Glomerular endothelial cell (primary cell): ENCODE measurements around the gene FSTL4. TPM values are rescaled to one million over a fixed set of nuclear protein-coding genes. Genes with fewer than 3 reads are reported as not detected.

Source experiments
- DNase-seq: peaks from one replicate; pipeline ENCODE4 v3.0.0-alpha.2; 2011; ENCODE audit warnings: low read depth, low spot score; ENCODE audit errors: extremely low read depth
- total RNA-seq: library from RNA; depleted of rRNA; stranded (reverse); fragments of >200 nt; gene quantifications from 2 replicates; pipeline ENCODE4 v1.2.3, GENCODE V29; 2015

Gene FSTL4
- total RNA-seq, 1 donor from 2014 or later, result 0.18 TPM

DNA sequence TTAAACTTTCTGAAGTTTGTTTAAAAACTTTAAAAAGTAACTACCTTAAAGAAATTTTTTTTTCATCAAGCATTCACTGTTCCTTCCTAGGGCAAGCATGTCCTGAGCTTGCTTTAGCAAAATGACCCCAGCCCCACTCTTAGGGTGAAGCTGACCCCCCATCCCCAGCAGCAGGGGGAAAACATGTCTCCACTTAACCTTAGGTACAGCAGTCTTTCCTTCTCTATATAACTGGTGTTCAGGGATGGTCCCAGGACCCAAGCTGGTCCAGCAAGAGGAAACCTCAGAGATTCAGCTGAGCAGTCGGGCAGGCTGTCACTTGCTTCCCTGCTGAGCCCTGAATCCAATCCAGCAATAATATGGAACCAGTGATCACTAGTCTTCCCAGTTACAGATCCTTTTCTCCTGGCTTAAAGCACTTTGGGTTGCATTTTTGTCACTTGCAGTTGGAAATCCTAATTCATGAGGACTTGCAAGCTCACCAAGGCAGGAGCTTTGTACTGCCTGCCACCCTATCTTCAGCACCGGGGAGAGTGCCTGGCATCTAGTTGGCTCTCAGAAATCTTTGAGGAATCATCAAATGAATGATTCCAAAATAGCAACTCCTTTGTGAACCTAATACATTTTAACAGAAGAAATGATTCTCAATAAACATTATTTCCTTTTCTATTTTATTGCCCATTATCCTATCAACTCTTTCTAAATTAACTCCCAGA is 91.2 kb downstream of the FSTL4 start:
- DNase-seq, result no peak

DNA sequence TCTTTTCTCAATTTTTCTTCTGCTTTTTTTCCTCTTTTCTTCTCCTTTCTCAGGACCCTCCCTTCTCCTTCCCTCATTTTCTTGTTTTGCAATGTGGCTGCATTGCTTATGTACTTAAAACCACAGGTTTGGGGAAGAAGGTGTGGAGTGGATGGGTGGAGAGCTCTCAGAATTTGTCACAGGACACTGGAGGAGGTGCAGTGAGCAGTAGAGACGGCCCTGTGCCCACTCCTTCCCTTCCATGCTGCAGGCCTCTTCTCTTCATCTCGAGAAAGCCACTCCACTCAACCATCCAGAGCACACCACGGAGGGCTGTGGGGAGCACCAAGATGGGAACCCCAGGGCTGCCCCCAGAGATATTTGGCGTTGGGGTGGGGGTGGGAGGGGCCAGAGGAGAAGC is 92.3 kb downstream of the FSTL4 start:
- no peak for DNase-seq

GRCh38 chr5:133519191-133519590 is 93.2 kb downstream of the FSTL4 start:
- no peak for DNase-seq

DNA sequence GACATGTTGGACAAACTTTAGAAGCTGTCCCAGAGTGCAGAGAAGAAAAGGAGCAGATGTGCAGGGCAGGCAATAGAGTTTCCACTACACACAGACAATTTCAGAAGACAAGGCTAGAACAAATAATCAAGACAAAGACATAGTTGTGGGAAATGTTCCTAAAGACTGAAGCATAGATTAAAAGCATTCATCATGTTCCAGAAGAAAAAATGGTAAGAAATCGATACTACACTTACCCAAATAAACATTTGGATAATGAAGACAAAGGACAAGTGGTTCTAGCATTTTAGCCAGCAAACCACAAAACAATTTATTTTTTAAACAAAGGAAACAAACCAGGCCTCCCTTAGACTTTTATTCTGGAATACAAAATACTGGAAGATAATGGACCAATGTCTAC is 97.9 kb downstream of the FSTL4 start:
- no peak for DNase-seq

GRCh38 chr5:133512896-133513295 is 99.4 kb downstream of the FSTL4 start:
- no peak for DNase-seq

DNA sequence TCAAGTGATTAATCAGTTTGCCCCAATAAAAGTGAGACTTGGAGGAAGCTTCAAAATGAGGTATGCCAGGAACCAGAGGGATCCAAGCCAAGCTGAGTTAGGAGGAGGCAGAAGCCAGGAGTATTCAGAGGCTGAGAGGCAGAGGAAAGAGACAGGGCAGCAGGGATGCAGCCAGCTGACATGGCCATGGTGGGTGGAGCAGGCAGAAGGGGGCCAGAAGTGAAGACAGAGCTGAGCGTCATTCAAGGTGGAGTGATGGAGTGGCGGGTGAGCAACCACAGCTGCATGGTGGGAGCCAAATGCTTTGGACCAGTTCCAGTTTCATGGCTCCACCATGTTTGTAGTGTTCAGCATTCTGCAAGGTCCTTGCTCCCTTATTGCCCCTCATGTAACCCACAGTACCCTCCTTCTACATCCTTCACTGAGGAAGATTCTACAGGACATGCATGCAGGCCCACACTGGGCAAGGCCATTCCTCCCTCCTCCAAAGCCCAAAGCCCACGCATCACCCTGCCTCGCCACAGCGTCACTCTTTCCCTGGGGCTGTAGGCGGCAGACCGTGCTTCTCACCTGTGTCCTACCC is 100.6 kb downstream of the FSTL4 start:
- no peak for DNase-seq

DNA sequence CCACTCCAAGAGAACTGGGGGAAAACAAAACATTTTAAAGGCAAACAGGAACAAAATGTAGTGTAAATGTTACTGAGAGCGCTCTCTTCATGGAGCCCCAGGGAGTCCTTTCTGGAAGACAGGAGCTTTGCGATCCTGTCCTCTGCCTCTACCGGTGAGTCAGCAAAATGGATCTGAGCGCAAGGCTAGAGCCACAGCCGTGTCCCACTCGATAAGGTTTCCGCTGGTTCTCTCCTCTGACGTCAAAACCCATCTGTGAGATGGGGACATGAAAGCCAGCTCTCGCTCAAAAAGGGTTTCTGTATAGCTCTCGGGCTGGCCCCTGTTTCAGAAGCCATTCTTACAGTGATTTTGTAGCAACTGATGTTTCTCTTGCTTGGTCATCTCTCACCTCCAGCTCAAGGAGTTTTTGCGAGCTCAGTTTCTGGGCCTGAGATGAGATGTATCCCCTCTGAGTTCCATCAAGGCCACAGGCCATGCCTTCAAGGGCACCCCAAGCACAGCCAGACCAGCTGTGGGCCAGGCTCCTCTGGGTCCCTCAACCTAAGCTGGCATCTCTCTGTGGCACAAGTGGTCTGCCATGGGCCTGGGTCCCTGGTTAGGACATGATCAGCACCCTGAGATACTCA is 101.6 kb downstream of the FSTL4 start:
- DNase-seq, result no peak

GRCh38 chr5:133509742-133510079 is 102.6 kb downstream of the FSTL4 start:
- no peak for DNase-seq

GRCh38 chr5:133508845-133509741 is 103.2 kb downstream of the FSTL4 start:
- no peak for DNase-seq

- DNase-seq, result no peak
Observed at GRCh38 chr5:133508331-133508730, 104.0 kb downstream of the FSTL4 start.

- no peak for DNase-seq
Observed at GRCh38 chr5:133506181-133506580, 106.2 kb downstream of the FSTL4 start.

GRCh38 chr5:133503511-133503910 is 108.8 kb downstream of the FSTL4 start:
- DNase-seq, result no peak

- no peak for DNase-seq
Observed at GRCh38 chr5:133499895-133500294, 112.4 kb downstream of the FSTL4 start.

- no peak for DNase-seq
Observed at GRCh38 chr5:133497608-133498348, 114.6 kb downstream of the FSTL4 start.

DNA sequence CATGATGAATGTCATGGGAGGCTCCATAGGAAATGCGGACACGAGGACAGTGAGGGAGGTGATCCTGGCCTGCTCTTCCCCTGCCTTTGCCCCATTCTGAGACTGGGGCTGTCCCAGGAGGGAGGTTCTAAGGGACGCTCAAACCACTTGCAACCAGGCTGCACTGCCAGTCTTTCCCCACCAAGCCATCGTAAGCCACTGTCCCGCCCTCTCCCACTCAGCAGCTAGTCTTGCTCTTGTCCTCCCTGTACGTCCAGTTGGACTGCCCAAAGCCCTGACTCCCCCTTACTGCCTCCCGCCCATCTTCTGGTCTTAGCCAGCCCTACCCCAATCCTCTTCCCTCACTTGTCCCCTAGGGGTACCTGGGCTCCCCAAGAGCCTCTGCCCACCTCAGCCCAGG is 115.7 kb downstream of the FSTL4 start:
- no peak for DNase-seq

- DNase-seq, result no peak
Observed at GRCh38 chr5:133494923-133495246, 117.5 kb downstream of the FSTL4 start.

GRCh38 chr5:133494232-133494922 is 118.0 kb downstream of the FSTL4 start:
- DNase-seq, result no peak

GRCh38 chr5:133489632-133490031 is 122.7 kb downstream of the FSTL4 start:
- no peak for DNase-seq

DNA sequence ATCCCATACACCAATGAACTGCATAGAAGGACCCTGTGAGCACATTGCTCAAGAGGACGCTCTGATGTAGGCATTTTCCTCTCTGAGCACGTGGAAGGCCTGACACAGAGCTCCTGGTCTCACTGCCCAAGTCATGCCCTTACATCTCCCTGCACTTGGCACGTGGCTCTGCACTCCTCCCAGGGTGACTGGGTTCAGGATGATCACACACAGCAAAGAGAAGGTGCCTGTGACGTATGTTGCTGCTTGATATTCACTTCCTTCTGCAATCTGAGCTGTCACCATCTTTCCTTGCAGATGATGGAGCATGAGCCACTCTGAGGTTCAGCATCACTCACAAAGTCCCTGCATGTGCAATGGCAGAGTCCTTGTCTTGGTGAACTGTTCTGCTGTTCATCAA is 125.2 kb downstream of the FSTL4 start:
- no peak for DNase-seq

GRCh38 chr5:133485468-133485867 is 126.9 kb downstream of the FSTL4 start:
- DNase-seq, result no peak
